DND-41 (cell line): ENCODE results near the gene IMP4.

ENCODE experiments used
- CTCF ChIP-seq: IDR thresholded peaks from 2 replicates; pipeline ENCODE4 v1.5.1; 2012; ENCODE audit warnings: borderline replicate concordance, low read length, moderate library complexity, mild to moderate bottlenecking; ENCODE audit not compliant: poor library complexity, severe bottlenecking; ENCODE audit errors: extremely low read depth
- EZH2 ChIP-seq: IDR thresholded peaks from 3 replicates; pipeline ENCODE4 v1.6.1; 2012; ENCODE audit warnings: borderline replicate concordance, low read depth, mild to moderate bottlenecking, moderate library complexity, low read length, inconsistent platforms; ENCODE audit not compliant: severe bottlenecking

- TF ChIP-seq CTCF (no peak), EZH2 (no peak)
Observed at GRCh38 chr2:130346041-130346740, 3.5 kb downstream of the IMP4 start.
